GM21723 (cell line): ENCODE results near the gene GNL1.
A peak's percentile ranks its signal among the peaks of the same experiment; 100 is the strongest.
"Not testable (repeated sequence)": the region's sequence is repeated elsewhere in the genome, so short reads cannot be mapped to it uniquely, and the experiment has no call there.

Experiments
- ATAC-seq: cut with Tn5 transposase; IDR thresholded peaks from one replicate; pipeline ENCODE4 v1.9.1; 2021; ENCODE audit warnings: mild to moderate bottlenecking, moderate library complexity; ENCODE audit not compliant: unreplicated experiment

The GNL1 gene

DNA sequence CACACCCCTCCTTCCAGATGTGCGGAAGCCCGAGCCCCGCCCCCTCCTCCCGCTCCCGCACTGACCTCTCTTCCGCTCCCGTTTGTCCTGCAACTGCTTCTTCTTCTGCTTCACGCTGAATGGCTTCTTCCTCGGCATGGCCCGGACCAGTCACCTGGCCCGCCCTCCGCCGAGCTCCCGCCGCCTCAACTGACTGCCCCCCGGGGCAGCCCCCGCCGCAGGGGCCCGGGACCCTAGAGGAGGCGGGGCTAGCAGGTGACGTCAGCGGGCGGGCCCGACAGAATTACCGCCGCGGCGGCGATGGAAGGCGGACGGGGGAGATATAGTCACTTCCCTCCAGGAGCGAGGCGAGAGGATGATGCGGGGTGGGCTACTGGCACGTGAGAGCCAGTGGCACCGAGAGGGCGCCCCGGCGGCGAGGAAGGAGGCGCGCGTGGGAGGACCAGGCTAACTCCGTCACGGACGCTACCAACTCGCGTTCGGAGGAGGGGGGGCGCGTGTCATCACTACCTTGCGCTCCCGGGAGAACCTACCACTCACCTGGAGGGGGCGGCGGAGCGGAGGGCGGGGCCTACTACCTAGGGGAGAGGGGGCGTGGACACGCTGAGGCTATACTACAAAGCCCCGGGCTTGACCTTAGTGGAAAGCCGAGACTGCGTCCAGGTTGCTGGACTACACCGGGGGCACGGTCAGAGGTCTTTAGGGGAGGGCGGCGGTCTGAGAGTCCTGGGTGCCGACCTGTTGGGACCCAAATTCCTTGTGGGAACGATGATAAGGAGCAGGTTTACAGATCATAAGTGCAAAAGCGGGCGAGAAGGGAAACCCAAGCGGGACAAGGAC lies at the start of gene GNL1:
GNL1 (minus strand) TSS at position 424 of the 840 bp plus-strand sequence; CDS start at position 138, 286 bp downstream.
- peak; percentile 83 for ATAC-seq

DNA sequence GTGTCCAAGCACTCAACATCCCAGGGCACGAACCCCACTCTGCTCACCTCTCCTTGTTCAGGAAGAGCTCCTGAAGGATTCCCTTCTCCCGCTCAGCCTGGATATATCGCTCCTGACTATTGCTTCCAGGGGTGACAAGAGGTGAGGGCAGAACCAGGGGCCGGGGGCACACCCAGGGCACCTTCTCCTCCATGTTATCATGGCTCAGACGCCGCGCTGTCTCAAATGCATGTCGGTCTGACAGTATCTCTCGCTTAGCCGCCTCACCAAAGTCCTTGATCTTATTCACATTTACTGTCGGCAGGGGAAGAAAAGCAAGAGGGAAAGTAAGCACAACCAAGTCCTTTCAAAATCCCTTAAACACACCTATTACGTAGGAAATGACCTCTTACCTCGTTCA lies 47.7 kb upstream of the GNL1 start:
- no peak for ATAC-seq

GRCh38 chr6:30601815-30602641 lies 45.7 kb upstream of the GNL1 start:
- no peak for ATAC-seq

- ATAC-seq, result no peak
These were observed 45.1 kb upstream of the GNL1 start for GRCh38 chr6:30601436-30601814.

- ATAC-seq, result no peak
These were observed 44.2 kb upstream of the GNL1 start for GRCh38 chr6:30600451-30600961.

- no peak for ATAC-seq
These were observed 43.5 kb upstream of the GNL1 start for GRCh38 chr6:30599625-30600324.

DNA sequence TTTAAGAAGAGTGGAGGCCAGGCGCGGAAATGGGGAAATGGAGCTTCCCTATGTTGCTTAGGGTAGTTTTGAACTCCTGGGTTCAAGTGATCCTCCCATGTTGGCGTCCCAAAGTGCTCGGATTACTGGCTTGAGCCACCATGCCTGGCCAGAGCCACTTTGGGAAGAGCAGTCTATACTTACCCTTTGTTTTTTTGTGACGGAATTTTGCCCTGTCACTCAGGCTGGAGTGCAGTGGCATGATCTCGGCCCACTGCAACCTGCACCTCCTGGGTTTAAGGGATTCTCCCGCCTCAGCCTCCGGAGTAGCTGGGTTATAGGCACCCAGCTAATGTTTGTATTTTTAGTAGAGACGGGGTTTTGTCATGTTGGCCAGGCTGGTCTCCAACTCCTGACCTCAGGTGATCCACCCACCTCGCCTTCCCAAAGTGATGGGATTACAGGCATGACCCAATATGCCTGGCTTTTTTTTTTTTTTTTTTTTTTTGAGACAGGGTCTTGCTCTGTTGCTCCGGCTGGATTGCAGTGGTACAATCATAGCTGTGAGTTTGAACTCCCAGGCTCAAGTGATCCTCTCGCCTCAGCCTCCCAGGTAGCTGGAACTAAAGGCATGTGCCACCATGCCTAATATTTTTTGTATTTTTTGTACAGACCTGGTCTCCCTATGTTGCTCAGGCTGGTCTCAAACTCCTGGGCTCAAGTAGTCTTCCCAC lies 42.8 kb upstream of the GNL1 start:
- ATAC-seq, result no peak

DNA sequence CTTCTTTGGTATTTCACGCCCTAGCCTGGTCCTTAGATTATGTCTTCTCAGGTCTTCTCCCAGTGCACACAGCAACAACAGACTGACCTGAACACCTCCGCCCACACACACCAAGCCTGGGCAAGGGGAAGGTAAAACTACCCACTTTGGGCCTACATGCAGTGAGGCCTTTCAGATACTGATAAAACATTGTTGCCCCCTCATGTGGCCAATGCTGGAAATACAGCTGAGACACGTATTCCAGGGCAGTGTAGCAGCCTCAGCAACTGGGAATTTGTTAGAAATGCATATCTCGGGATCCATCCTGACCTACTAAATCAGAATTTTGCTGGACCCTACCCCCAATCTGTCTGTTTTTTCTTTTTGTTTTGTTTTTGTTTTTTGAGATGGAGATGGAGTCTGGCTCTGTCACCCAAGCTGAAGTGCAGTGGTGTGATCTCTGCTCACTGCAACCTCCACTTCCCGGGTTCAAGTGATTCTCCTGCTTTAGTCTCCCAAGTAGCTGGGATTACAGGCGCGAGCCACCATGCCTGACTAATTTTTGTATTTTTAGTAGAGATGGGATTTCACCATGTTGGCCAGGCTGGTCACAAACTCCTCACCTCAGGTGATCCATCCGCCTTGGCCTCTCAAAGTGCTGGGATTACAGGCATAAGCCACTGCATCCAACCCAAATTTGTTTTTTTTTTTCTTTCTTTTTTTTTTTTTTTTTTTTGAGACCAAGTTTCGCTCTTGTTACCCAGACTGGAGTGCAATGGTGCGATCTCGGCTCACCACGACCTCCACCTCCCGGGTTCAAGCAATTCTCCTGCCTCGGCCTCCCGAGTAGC lies 41.2 kb upstream of the GNL1 start:
- not testable (repeated sequence) for ATAC-seq

DNA sequence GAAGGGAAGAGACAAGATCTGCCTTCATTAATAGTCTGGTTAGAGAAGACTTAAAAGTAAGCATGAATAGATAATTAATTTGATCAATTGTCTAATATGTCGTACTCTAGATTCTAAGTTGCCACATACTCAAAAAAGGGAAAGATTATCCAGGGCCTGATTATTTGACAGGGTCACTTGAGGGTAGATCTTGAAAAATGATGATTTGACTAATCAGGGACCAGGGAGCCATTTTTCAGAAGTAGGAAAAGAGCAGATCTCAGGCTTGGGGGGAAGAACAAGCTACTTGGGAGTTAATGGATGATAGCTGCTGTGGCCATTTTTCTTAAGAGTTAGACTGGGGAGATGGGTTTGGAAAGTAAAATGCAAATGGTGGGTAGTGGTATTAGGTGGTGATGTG lies 36.0 kb upstream of the GNL1 start:
- no peak for ATAC-seq

- no peak for ATAC-seq
These were observed 34.7 kb upstream of the GNL1 start for GRCh38 chr6:30591008-30591407.

DNA sequence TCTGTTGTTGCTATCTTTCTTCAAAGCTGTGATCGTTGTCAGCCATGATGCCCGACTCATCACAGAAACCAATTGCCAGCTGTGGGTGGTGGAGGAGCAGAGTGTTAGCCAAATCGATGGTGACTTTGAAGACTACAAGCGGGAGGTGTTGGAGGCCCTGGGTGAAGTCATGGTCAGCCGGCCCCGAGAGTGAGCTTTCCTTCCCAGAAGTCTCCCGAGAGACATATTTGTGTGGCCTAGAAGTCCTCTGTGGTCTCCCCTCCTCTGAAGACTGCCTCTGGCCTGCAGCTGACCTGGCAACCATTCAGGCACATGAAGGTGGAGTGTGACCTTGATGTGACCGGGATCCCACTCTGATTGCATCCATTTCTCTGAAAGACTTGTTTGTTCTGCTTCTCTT lies 34.2 kb upstream of the GNL1 start:
- no peak for ATAC-seq

DNA sequence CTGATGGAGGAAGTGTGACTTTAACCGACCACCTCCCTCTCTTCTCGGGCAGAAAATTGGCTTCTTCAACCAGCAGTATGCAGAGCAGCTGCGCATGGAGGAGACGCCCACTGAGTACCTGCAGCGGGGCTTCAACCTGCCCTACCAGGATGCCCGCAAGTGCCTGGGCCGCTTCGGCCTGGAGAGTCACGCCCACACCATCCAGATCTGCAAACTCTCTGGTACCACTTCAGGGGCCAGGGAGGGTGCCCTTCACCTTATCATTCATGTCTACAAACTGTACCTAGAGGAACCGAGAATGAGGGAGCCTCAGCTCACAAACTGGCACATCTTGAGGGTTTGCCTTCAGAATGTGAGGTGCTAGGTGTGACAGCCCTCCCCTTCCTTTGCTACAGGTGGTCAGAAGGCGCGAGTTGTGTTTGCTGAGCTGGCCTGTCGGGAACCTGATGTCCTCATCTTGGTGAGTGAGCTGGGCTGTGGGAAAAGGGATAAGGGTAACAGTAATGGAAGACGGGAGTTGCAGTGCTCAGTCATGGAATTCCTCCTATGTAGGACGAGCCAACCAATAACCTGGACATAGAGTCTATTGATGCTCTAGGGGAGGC lies 33.6 kb upstream of the GNL1 start:
- ATAC-seq, result no peak

DNA sequence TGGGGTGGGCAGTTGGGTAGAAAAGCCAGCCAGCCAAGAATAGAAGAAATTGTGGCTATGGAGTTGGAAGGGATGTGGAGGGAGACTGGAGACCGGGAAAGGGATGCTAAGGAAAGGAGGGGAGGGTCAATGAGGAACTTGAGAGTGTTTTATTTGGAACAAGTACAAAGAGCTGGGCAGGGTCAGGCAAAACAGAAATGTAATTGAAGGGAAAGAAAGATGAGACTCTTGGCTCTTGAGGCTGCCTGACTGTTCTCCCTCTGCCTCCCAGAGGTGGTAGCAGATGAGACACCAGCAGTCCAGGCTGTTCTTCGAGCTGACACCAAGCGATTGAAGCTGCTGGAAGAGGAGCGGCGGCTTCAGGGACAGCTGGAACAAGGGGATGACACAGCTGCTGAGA lies 27.6 kb upstream of the GNL1 start:
- no peak for ATAC-seq

- ATAC-seq, result no peak
These were observed 21.8 kb upstream of the GNL1 start for GRCh38 chr6:30578051-30578450.

GRCh38 chr6:30573113-30573512 lies 16.8 kb upstream of the GNL1 start:
- no peak for ATAC-seq

DNA sequence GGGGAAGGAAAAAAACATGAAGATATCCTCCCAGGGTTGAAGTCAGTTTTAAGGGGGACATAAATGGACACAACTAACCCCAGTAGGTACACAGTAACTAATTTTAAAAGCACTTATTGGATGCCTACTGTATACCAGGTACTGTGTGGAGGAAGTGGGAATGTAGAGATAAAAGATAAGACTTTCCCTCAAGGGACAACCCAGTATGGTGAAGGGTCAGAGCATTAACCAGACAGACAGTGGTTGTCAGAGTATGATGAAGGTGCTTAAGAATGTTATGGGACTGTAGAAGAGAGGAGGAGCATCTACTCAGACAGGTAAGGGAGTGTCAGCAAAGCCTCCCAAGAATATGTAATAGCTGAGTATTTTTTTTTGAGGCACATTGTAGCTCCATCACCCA lies 15.9 kb upstream of the GNL1 start:
- ATAC-seq, result no peak

DNA sequence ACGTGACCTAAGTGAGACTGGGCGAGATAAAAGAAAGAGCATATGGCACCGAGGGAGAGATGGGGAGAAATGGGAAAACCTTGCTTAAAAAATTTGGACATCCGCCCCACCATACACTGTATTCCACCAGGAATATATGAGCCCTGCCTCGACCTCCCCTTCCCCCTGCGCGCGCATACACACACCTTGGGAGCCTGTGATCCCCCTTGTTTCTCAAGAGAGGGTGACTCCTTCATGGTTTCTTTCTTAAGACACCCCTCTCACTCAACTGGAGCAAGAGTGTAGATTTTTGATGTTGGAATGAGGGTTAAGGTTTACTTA lies 15.4 kb upstream of the GNL1 start:
- ATAC-seq, result peak; percentile 6

DNA sequence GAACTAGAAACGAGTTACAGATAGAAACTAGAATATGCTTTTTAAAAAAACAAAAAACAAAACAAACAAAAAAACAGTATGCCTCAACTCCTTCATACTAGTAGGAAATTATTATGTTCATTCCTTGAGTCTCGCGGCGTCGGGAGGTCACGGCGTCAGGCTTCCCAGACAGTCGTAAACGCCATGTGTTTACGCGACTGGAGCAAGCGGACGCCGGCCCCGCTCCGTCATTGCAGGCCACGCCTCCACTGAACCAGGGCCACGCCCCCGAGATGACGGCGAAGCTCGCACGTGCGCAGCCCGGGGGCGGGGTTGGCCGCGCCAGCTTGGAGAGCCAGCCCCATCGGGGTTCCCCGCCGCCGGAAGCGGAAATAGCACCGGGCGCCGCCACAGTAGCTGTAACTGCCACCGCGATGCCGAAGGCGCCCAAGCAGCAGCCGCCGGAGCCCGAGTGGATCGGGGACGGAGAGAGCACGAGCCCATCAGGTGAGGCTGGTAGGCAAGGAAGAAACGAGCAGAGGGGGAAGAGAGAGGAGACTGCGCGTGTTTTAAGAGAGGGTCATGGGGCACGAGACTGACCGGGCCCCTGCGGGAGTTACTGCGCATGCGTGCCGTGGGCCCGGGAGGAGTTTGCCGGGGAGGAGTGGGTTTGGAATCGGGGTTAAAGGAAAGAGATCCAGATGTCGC lies 14.9 kb upstream of the GNL1 start, which contains the start of gene ABCF1:
ABCF1 (plus strand) TSS at position 368 of the 687 bp plus-strand sequence; CDS start at position 414, 46 bp downstream.
- peak; percentile 88 for ATAC-seq

DNA sequence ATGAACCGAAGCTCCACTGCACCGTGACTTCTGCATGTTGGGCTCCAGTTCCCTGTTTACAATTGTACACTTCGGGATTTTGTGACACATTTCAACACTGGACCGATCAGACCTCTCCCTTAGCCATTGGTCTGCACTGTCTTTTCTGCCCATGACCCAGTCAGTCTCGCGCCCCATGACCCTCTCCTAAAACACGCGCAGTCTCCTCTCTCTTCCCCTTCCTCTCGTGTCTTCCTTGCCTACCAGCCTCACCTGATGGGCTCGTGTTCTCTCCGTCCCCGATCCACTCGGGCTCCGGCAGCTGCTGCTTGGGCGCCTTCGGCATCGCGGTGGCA lies 14.4 kb upstream of the GNL1 start:
- peak; percentile 23 for ATAC-seq
